MM.1S (cell line): ENCODE measurements around the gene CEP170B.
"Not testable (repeated sequence)": the region's sequence is repeated elsewhere in the genome, so short reads cannot be mapped to it uniquely, and the experiment has no call there.

Experiments
- DNase-seq: peaks from one replicate; pipeline ENCODE4 v3.0.0-alpha.2; 2015
- H2AFZ ChIP-seq: fragments of 300-600 bp; sonication (generic); 2 replicates; pipeline ENCODE4 v1.6.0; 2016; ENCODE audit warnings: antibody characterized with exemption, low read length
- H3F3A ChIP-seq: fragments of 300-600 bp; sonication (generic); 2 replicates; pipeline ENCODE4 v1.6.1; 2016; ENCODE audit warnings: mild to moderate bottlenecking, antibody characterized with exemption, low read length, moderate library complexity, mixed read lengths; ENCODE audit not compliant: insufficient read depth
- H3K27ac ChIP-seq: fragments of 300-600 bp; sonication (generic); 2 replicates; pipeline ENCODE4 v1.5.1; 2016; ENCODE audit warnings: mild to moderate bottlenecking, low read length
- H3K27me3 ChIP-seq: fragments of 300-600 bp; sonication (generic); replicated peaks from 2 replicates; pipeline ENCODE4 v1.6.0; 2016; ENCODE audit warnings: low read length; ENCODE audit not compliant: insufficient read depth
- H3K36me3 ChIP-seq: fragments of 300-600 bp; sonication (generic); replicated peaks from 2 replicates; pipeline ENCODE4 v1.6.1; 2016; ENCODE audit warnings: mild to moderate bottlenecking, low read length, mixed read lengths; ENCODE audit not compliant: insufficient read depth
- H3K4me1 ChIP-seq: fragments of 300-600 bp; sonication (generic); 2 replicates; pipeline ENCODE4 v1.6.1; 2016; ENCODE audit warnings: low read length, mixed read lengths
- H3K4me2 ChIP-seq: fragments of 300-600 bp; sonication (generic); 2 replicates; pipeline ENCODE4 v1.6.0; 2016; ENCODE audit warnings: low read depth, low read length
- H3K4me3 ChIP-seq: fragments of 300-600 bp; sonication (generic); 2 replicates; pipeline ENCODE4 v1.5.1; 2016; ENCODE audit warnings: low read length, mixed read lengths
- H3K79me2 ChIP-seq: fragments of 300-600 bp; sonication (generic); 2 replicates; pipeline ENCODE4 v1.6.1; 2016; ENCODE audit warnings: mixed run types, low read length, mixed read lengths
- H3K9ac ChIP-seq: fragments of 300-600 bp; sonication (generic); 2 replicates; pipeline ENCODE4 v1.6.1; 2016; ENCODE audit warnings: low read length, mixed read lengths
- H3K9me2 ChIP-seq: fragments of 300-600 bp; sonication (generic); replicated peaks from 2 replicates; pipeline ENCODE4 v1.6.1; 2016; ENCODE audit warnings: mild to moderate bottlenecking, low read length, mixed read lengths; ENCODE audit not compliant: insufficient read depth
- H3K9me3 ChIP-seq: fragments of 300-600 bp; sonication (generic); replicated peaks from 2 replicates; pipeline ENCODE4 v1.6.1; 2016; ENCODE audit warnings: mild to moderate bottlenecking, low read length, mixed read lengths; ENCODE audit not compliant: insufficient read depth
- H4K20me1 ChIP-seq: fragments of 300-600 bp; sonication (generic); 2 replicates; pipeline ENCODE4 v1.6.1; 2016; ENCODE audit warnings: mild to moderate bottlenecking, low read length, moderate library complexity, mixed read lengths; ENCODE audit not compliant: insufficient read depth
- EZH2 ChIP-seq: fragments of 300-600 bp; sonication (generic); optimal IDR thresholded peaks from 2 replicates; pipeline ENCODE3; 2017; ENCODE audit warnings: low read depth, mild to moderate bottlenecking, antibody characterized with exemption, low read length, mixed read lengths
- EZH2phosphoT487 ChIP-seq: fragments of 300-600 bp; sonication (generic); IDR thresholded peaks from 2 replicates; pipeline ENCODE4 v1.6.1; 2018; ENCODE audit warnings: antibody characterized with exemption, low read length
- TF ChIP-seq, protein P1 (sequence below): fragments of 300-600 bp; sonication (generic); IDR thresholded peaks from 2 replicates; pipeline ENCODE4 v1.5.1; 2016; ENCODE audit warnings: antibody characterized with exemption, low read length, mixed read lengths

The CEP170B gene

DNA sequence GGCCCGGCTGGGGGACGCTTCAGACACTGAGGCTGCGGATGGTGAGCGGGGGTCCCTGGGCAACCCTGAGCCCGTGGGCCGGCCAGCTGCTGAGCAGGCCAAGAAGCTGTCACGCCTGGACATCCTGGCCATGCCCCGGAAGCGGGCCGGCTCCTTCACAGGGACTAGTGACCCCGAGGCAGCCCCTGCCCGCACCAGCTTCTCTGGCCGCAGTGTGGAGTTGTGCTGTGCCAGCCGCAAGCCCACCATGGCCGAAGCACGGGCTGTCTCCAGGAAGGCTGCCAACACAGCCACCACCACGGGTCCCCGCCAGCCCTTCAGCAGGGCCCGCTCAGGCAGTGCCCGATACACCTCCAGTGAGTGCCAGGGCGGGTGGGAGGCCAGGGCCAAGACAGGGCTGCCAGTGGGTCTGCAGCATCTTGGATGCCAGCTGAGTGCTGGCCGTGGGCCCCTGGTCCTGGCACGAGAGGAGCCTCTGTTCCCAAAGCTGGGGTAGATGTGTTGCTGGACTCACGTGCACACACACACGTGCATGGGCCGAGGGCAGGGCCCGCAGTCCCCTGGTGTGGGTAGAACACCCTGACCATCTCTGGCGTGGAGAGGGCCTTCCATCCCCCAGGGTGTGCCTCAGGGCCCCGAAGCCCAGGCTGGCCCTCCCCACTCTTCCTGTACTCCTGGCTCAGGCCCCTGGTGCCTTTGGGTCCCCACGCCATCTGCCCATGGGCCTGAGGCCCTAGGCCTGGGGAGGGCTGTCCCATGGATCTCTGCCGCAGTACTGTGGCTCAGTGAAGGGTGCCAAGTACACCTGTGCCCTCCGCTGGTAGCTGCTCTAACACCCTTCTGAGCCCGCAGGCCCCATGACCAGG, 22.8 kb downstream of the CEP170B start:
- DNase-seq = no peak
- Histone ChIP-seq H3K9ac (no peak overlapping the region), H3K79me2 (no peaks in the 10 kb centered on the region), H3K27ac (no peak overlapping the region), H3K27me3 (no peaks in the 10 kb centered on the region), H3K36me3 (no peaks in the 10 kb centered on the region), H3K4me3 (no peak overlapping the region), H3F3A (no peaks in the 10 kb centered on the region), H3K4me2 (no peak overlapping the region), H2AFZ (no peak overlapping the region), H4K20me1 (no peaks in the 10 kb centered on the region), H3K9me2 (no peaks in the 10 kb centered on the region), H3K4me1 (no peaks in the 10 kb centered on the region), H3K9me3 (no peaks in the 10 kb centered on the region)
- no peak for TF ChIP-seq EZH2phosphoT487
- TF ChIP-seq, protein P1, sequence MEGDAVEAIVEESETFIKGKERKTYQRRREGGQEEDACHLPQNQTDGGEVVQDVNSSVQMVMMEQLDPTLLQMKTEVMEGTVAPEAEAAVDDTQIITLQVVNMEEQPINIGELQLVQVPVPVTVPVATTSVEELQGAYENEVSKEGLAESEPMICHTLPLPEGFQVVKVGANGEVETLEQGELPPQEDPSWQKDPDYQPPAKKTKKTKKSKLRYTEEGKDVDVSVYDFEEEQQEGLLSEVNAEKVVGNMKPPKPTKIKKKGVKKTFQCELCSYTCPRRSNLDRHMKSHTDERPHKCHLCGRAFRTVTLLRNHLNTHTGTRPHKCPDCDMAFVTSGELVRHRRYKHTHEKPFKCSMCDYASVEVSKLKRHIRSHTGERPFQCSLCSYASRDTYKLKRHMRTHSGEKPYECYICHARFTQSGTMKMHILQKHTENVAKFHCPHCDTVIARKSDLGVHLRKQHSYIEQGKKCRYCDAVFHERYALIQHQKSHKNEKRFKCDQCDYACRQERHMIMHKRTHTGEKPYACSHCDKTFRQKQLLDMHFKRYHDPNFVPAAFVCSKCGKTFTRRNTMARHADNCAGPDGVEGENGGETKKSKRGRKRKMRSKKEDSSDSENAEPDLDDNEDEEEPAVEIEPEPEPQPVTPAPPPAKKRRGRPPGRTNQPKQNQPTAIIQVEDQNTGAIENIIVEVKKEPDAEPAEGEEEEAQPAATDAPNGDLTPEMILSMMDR = no peak
- TF ChIP-seq EZH2 = no peak

DNA sequence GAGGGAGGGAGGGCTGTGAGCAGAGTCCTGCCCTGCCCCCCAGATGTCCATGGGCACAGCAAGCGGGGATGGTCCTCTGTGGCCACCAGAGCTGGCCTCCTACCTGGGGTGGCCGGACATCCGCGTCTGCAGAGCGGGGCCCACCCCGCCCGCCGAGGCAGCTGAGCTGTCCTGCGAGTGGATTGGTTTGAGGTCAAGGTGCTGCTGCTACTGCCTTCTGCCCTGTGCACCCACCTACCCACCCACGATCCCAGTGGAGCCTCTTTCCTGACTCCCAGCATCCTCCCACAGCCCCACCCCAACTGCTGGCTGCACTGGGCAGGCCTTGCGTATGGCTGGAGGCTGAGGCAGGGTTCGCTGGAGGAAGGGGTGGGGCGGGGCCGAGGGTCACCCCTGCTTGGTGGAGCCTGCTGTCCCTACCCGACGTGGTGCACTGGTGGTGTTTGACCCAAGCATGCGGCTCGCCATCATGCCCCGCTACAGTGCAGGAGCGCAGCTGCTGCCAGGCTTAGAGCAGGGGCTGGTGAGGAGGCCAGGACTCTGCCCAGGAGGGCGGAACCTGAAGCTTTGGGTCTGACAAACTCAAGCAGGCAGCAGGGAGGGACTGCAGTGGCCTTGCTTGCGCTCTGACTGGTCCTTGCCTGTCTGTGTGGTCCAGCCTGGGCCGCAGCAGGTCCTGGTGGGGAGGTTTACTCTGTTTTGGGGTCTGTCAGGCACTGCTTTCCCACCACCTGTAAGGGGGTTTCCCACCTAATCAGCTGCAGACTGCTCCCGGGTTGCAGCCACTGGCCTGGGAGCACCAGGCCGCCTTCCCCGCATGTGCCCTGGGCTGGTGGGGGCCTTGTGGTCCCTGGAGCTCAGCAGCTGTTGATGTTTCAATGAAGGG, 23.7 kb downstream of the CEP170B start:
- Histone ChIP-seq H4K20me1 (no peaks in the 10 kb centered on the region), H3K4me1 (no peaks in the 10 kb centered on the region), H3K4me2 (no peak overlapping the region), H3K36me3 (no peaks in the 10 kb centered on the region), H2AFZ (no peak overlapping the region), H3K4me3 (no peak overlapping the region), H3K27ac (no peak overlapping the region), H3F3A (no peaks in the 10 kb centered on the region), H3K79me2 (no peaks in the 10 kb centered on the region), H3K27me3 (no peaks in the 10 kb centered on the region), H3K9ac (no peak overlapping the region), H3K9me3 (no peaks in the 10 kb centered on the region), H3K9me2 (no peaks in the 10 kb centered on the region)
- DNase-seq = no peak
- TF ChIP-seq EZH2 (no peak), EZH2phosphoT487 (no peak)
- TF ChIP-seq, protein P1 = no peak

DNA sequence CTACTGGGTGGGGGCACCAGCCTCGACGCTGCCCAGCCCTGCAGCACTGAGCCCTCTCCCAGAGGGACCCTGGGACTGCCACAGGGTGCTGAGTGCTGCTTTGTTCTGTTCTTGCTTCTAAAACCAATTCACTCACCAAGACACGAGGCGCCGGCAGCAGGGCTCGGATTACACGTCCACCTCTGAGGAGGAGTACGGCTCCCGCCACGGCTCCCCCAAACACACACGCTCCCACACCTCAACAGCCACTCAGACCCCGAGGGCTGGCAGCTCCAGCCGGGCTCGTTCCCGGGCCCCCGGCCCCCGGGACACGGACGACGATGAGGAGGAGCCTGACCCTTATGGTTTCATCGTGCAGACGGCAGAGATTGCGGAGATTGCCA, 24.3 kb downstream of the CEP170B start:
- no peak overlapping the region for H3K4me3 ChIP-seq
- no peaks in the 10 kb centered on the region for H3K36me3 ChIP-seq
- peaks cover 6% of the 10 kb centered on the region; the same call in 1 of the 2 replicates for H3K4me1 ChIP-seq
- H2AFZ ChIP-seq = no peak overlapping the region
- no peak overlapping the region for H3K4me2 ChIP-seq
- DNase-seq = no peak
- no peak overlapping the region for H3K9ac ChIP-seq
- no peaks in the 10 kb centered on the region for H3K9me2 ChIP-seq
- no peaks in the 10 kb centered on the region for H3F3A ChIP-seq
- no peak overlapping the region for H3K27ac ChIP-seq
- no peaks in the 10 kb centered on the region for H4K20me1 ChIP-seq
- no peaks in the 10 kb centered on the region for H3K79me2 ChIP-seq
- H3K27me3 ChIP-seq = no peaks in the 10 kb centered on the region
- no peaks in the 10 kb centered on the region for H3K9me3 ChIP-seq
- TF ChIP-seq EZH2phosphoT487 (no peak), EZH2 (no peak)
- TF ChIP-seq, protein P1 = no peak

DNA sequence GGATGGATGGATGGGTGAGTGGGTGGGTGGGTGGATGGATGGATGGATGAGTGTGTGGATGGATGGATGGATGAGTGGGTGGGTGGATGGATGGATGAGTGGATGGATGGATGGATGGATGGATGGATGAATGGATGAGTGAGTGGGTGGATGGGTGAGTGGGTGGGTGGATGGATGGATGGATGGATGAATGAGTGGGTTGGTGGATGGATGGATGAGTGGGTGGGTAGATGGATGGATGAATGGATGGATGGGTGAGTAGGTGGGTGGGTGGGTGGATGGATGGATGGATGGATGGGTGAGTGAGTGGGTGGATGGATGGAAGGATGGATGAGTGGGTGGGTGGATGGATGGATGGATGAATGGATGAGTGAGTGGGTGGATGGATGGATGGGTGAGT, 25.2 kb downstream of the CEP170B start:
- not testable (repeated sequence) for H3K27ac ChIP-seq, H3K79me2 ChIP-seq, H3K4me3 ChIP-seq, H3K4me1 ChIP-seq, H3K4me2 ChIP-seq, H3F3A ChIP-seq, H3K36me3 ChIP-seq, DNase-seq, H3K9me2 ChIP-seq, H3K9me3 ChIP-seq, H2AFZ ChIP-seq, H3K27me3 ChIP-seq, H4K20me1 ChIP-seq, H3K9ac ChIP-seq
